Measurements from ENCODE around the gene ECI1. TPM values are rescaled to one million over a fixed set of nuclear protein-coding genes. Genes with fewer than 3 reads are reported as not detected.

ECI1 gene
- total and polyA plus RNA-seq, 2 experiments from 2014 or later = 71.4 to 156 TPM

DNA sequence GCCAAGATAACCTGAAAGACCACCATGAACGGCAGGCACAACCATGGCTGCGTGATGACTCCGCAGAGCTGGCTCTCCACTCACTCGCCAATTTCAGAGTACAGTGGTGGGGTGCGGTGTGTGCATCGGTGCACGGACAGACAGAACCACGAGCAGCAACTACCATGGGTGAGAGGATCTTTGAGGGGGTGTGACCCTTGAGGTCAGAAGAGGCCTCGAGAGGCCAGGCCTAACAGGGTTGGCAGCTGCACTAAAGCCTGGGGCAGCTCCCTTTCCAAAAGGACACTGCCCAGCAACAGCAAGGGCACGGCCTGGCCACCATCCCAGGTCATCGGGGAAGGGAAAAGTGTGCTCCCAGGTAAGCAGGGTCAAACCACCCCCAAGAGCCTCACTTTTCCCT lies 1.9 kb upstream of the ECI1 start:
- H3K9me2 ChIP-seq (replicated peaks; ENCODE audit: insufficient read depth) = no peaks in the 10 kb centered on the region
- H3K79me2 ChIP-seq = peaks cover 38% of the 10 kb centered on the region
- no peak overlapping the region for H2AFZ ChIP-seq
- no peak overlapping the region for H3K27ac ChIP-seq
- TF ChIP-seq EZH2 (IDR thresholded peaks at IDR 0.05; ENCODE audit: borderline replicate concordance) (no peak), EZH2phosphoT487 (IDR thresholded peaks at IDR 0.05; ENCODE audit: low read depth, severe bottlenecking, unreplicated experiment) (no peak)
- TF ChIP-seq, protein P1, sequence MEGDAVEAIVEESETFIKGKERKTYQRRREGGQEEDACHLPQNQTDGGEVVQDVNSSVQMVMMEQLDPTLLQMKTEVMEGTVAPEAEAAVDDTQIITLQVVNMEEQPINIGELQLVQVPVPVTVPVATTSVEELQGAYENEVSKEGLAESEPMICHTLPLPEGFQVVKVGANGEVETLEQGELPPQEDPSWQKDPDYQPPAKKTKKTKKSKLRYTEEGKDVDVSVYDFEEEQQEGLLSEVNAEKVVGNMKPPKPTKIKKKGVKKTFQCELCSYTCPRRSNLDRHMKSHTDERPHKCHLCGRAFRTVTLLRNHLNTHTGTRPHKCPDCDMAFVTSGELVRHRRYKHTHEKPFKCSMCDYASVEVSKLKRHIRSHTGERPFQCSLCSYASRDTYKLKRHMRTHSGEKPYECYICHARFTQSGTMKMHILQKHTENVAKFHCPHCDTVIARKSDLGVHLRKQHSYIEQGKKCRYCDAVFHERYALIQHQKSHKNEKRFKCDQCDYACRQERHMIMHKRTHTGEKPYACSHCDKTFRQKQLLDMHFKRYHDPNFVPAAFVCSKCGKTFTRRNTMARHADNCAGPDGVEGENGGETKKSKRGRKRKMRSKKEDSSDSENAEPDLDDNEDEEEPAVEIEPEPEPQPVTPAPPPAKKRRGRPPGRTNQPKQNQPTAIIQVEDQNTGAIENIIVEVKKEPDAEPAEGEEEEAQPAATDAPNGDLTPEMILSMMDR (IDR thresholded peaks at IDR 0.05; ENCODE audit: poor library complexity) = no peak
- WGBS (ENCODE audit: low lambda C conversion rate, missing lambda C conversion rate) = 92% methylated on average over 11 of the region's 11 CpGs
- no peak overlapping the region for H3K4me2 ChIP-seq
- no peak for DNase-seq (ENCODE audit: low spot score)
- H3K27me3 ChIP-seq = no peaks in the 10 kb centered on the region
- no peaks in the 10 kb centered on the region for H3K9me3 ChIP-seq (ENCODE audit: low read depth)
- H3K4me3 ChIP-seq = no peak overlapping the region
- no peaks in the 10 kb centered on the region for H3K36me3 ChIP-seq (replicated peaks; ENCODE audit: insufficient read depth, low read depth)
- H3K4me1 ChIP-seq (ENCODE audit: insufficient read depth) = peaks cover 14% of the 10 kb centered on the region
- no peaks in the 10 kb centered on the region for H4K20me1 ChIP-seq (ENCODE audit: insufficient read depth, poor library complexity, severe bottlenecking)

DNA sequence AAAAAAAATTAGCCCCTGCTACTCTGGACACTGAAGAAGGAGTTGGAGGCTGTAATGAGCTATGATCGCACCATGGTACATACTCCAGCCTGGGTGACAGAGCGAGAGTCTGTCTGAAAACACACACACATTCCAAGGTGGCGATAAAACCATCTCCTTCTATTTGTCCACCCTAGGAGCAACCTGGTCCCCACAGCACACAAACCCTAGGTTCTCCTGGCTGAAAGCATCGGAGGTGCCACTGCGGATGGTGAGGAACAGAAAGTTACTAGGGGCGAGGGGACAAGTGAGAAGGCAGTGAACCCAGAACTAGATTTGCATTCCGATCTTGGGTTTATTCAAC lies 1.4 kb upstream of the ECI1 start:
- WGBS (ENCODE audit: low lambda C conversion rate, missing lambda C conversion rate) = 92% methylated on average over 7 of the region's 7 CpGs
- DNase-seq (ENCODE audit: low spot score) = no peak
- peak overlapping the region; percentile 91 for H3K27ac ChIP-seq
- no peaks in the 10 kb centered on the region for H3K9me3 ChIP-seq (ENCODE audit: low read depth)
- no peaks in the 10 kb centered on the region for H4K20me1 ChIP-seq (ENCODE audit: insufficient read depth, poor library complexity, severe bottlenecking)
- H3K79me2 ChIP-seq = peaks cover 37% of the 10 kb centered on the region
- no peak overlapping the region for H3K4me3 ChIP-seq
- H3K4me2 ChIP-seq = no peak overlapping the region
- H3K4me1 ChIP-seq (ENCODE audit: insufficient read depth) = peaks cover 14% of the 10 kb centered on the region
- no peaks in the 10 kb centered on the region for H3K36me3 ChIP-seq (replicated peaks; ENCODE audit: insufficient read depth, low read depth)
- TF ChIP-seq EZH2phosphoT487 (IDR thresholded peaks at IDR 0.05; ENCODE audit: low read depth, severe bottlenecking, unreplicated experiment) (no peak), EZH2 (IDR thresholded peaks at IDR 0.05; ENCODE audit: borderline replicate concordance) (no peak)
- TF ChIP-seq, protein P1 (IDR thresholded peaks at IDR 0.05; ENCODE audit: poor library complexity) = no peak
- no peak overlapping the region for H2AFZ ChIP-seq
- no peaks in the 10 kb centered on the region for H3K9me2 ChIP-seq (replicated peaks; ENCODE audit: insufficient read depth)
- H3K27me3 ChIP-seq = no peaks in the 10 kb centered on the region

DNA sequence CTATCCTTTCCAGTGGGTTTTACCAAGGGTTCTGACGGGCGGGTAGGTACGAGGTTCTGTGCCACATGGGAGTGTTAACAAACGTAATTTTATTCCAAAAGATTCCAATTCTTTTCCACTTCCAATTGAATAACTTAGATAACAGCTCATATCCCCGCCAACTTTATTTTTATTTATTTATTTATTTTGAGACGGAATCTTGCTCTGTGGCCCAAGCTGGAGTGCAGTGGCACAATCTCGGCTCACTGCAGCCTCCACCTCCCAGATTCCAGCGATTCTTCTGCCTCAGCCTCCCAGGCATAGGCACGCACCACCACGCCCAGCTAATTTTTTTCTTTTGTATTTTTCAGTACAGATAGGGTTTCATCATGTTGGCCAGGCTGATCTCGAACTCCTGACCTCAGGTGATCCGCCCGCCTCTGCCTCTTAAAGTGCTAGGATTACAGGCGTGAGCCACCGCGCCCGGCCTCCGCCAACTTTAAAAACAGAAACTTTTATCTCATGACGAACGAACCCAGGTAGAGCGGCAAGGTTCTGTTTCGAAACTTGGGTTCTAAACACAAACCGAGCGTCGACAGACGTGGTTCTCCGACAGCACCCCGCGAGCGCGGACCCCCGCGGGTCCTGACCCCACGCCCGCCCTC lies 613 bp downstream of the ECI1 start:
- H3K4me2 ChIP-seq = peak overlapping the region; percentile 83
- H3K27ac ChIP-seq = peak overlapping the region; percentile 91
- DNase-seq (ENCODE audit: low spot score) = no peak
- H3K79me2 ChIP-seq = peaks cover 41% of the 10 kb centered on the region
- peaks cover 14% of the 10 kb centered on the region for H3K4me1 ChIP-seq (ENCODE audit: insufficient read depth)
- H3K9me3 ChIP-seq (ENCODE audit: low read depth) = no peaks in the 10 kb centered on the region
- peak overlapping the region; percentile 66 for H2AFZ ChIP-seq
- no peaks in the 10 kb centered on the region for H3K9me2 ChIP-seq (replicated peaks; ENCODE audit: insufficient read depth)
- no peaks in the 10 kb centered on the region for H3K27me3 ChIP-seq
- no peaks in the 10 kb centered on the region for H4K20me1 ChIP-seq (ENCODE audit: insufficient read depth, poor library complexity, severe bottlenecking)
- no peaks in the 10 kb centered on the region for H3K36me3 ChIP-seq (replicated peaks; ENCODE audit: insufficient read depth, low read depth)
- 8% methylated on average over 25 of the region's 35 CpGs for WGBS (ENCODE audit: low lambda C conversion rate, missing lambda C conversion rate)
- peak overlapping the region; percentile 66 for H3K4me3 ChIP-seq
- TF ChIP-seq EZH2phosphoT487 (IDR thresholded peaks at IDR 0.05; ENCODE audit: low read depth, severe bottlenecking, unreplicated experiment) (no peak), EZH2 (IDR thresholded peaks at IDR 0.05; ENCODE audit: borderline replicate concordance) (no peak)
- TF ChIP-seq, protein P1 (IDR thresholded peaks at IDR 0.05; ENCODE audit: poor library complexity) = no peak

Data from hepatocyte (in vitro differentiated cells).